ENCODE results near the gene CFAP99.

The CFAP99 gene

DNA sequence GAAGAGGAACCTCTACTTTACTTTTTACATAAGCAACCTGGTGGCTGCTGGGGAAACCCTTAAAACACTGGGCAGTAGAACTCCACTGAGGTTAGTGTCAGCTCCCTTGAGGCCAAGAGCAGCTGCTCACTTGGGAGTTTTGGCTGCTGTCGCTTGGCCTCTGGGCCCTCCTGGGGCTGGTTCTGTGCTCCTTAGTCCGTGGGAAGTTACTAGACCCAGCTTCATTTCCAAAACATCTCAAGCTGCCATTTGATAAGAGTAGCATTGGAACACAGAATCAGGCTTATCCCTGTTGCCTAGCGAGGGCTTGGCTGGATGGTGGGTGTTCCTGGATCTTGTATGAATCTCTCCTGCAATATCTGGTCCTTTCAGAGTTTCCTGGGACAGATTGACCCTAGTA, 76.2 kb downstream of the CFAP99 start:
- H3K27me3 Mint-ChIP-seq (ENCODE audit: low read depth), result no peaks in the 10 kb centered on the region
- no peaks in the 10 kb centered on the region for H3K4me1 Mint-ChIP-seq
- H3K27ac Mint-ChIP-seq, result no peak overlapping the region
- TF ChIP-seq CTCF (IDR thresholded peaks at IDR 0.05; ENCODE audit: unreplicated experiment in 3 of 3), result no peak
- peaks cover 75% of the 10 kb centered on the region for H3K36me3 Mint-ChIP-seq (ENCODE audit: low read depth)
- H3K4me3 Mint-ChIP-seq, result no peak overlapping the region
- H3K9me3 Mint-ChIP-seq, result no peaks in the 10 kb centered on the region

GRCh38 chr4:2497324-2497723, 78.6 kb downstream of the CFAP99 start:
- no peaks in the 10 kb centered on the region for H3K27me3 Mint-ChIP-seq (ENCODE audit: low read depth)
- no peak overlapping the region for H3K4me3 Mint-ChIP-seq
- no peaks in the 10 kb centered on the region for H3K9me3 Mint-ChIP-seq
- H3K36me3 Mint-ChIP-seq (ENCODE audit: low read depth), result peaks cover 76% of the 10 kb centered on the region
- no peak for TF ChIP-seq CTCF (IDR thresholded peaks at IDR 0.05; ENCODE audit: unreplicated experiment in 3 of 3)
- H3K4me1 Mint-ChIP-seq, result no peaks in the 10 kb centered on the region
- no peak overlapping the region for H3K27ac Mint-ChIP-seq

GRCh38 chr4:2497931-2498330, 79.2 kb downstream of the CFAP99 start:
- H3K4me1 Mint-ChIP-seq, result no peaks in the 10 kb centered on the region
- H3K27me3 Mint-ChIP-seq (ENCODE audit: low read depth), result no peaks in the 10 kb centered on the region
- H3K4me3 Mint-ChIP-seq, result no peak overlapping the region
- H3K36me3 Mint-ChIP-seq (ENCODE audit: low read depth), result peaks cover 70% of the 10 kb centered on the region
- no peak for TF ChIP-seq CTCF (IDR thresholded peaks at IDR 0.05; ENCODE audit: unreplicated experiment in 3 of 3)
- no peak overlapping the region for H3K27ac Mint-ChIP-seq
- no peaks in the 10 kb centered on the region for H3K9me3 Mint-ChIP-seq

- Mint-ChIP-seq H3K27ac (no peak overlapping the region), H3K4me3 (no peak overlapping the region), H3K27me3 (ENCODE audit: low read depth) (no peaks in the 10 kb centered on the region), H3K36me3 (ENCODE audit: low read depth) (peaks cover 61% of the 10 kb centered on the region), H3K9me3 (no peaks in the 10 kb centered on the region), H3K4me1 (no peaks in the 10 kb centered on the region)
- no peak for TF ChIP-seq CTCF (IDR thresholded peaks at IDR 0.05; ENCODE audit: unreplicated experiment in 3 of 3)
Observed at GRCh38 chr4:2500547-2500946, 81.8 kb downstream of the CFAP99 start.

DNA sequence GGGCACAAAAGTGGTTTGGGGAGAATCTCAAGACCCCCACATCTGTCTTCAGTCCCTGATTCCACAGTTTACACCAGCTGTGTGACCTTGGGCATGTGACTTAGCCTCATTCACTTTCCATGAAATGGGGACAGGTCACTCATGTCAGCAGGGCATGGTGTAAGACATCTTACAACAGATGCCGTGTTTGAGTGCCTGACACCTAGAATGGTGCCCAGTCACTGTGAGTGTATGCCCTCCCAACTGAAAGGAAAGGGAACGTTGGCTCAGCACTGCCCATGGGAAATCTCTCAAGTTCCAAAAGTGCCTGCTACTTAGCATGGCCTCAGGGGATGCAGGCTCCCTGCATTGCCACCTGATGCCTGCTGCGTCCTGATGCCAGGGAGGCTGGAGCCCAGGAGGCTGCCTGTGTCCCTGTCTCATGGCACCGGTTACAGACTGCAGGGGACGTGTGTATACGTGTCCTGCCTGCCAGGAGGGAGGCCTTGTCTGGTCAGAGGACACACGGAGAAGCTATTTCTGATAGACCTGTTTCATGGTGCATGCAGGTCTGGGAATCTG, 82.4 kb downstream of the CFAP99 start:
- Mint-ChIP-seq H3K9me3 (no peaks in the 10 kb centered on the region), H3K4me3 (no peak overlapping the region), H3K4me1 (no peaks in the 10 kb centered on the region), H3K36me3 (ENCODE audit: low read depth) (peaks cover 60% of the 10 kb centered on the region), H3K27me3 (ENCODE audit: low read depth) (no peaks in the 10 kb centered on the region), H3K27ac (no peak overlapping the region)
- TF ChIP-seq CTCF (IDR thresholded peaks at IDR 0.05; ENCODE audit: unreplicated experiment in 3 of 3), result no peak

GRCh38 chr4:2503809-2504208, 85.1 kb downstream of the CFAP99 start:
- Mint-ChIP-seq H3K9me3 (no peaks in the 10 kb centered on the region), H3K4me3 (no peak overlapping the region), H3K36me3 (ENCODE audit: low read depth) (peaks cover 60% of the 10 kb centered on the region), H3K27ac (no peak overlapping the region), H3K27me3 (ENCODE audit: low read depth) (no peaks in the 10 kb centered on the region), H3K4me1 (no peaks in the 10 kb centered on the region)
- no peak for TF ChIP-seq CTCF (IDR thresholded peaks at IDR 0.05; ENCODE audit: unreplicated experiment in 3 of 3)

Measured in nephron (organoid).